ENCODE data around the gene GALNT14. TPM values are rescaled to one million over a fixed set of nuclear protein-coding genes. Genes with fewer than 3 reads are reported as not detected.

GALNT14 gene
- total RNA-seq, 1 experiment from 2014 or later: 2.7 TPM

DNA sequence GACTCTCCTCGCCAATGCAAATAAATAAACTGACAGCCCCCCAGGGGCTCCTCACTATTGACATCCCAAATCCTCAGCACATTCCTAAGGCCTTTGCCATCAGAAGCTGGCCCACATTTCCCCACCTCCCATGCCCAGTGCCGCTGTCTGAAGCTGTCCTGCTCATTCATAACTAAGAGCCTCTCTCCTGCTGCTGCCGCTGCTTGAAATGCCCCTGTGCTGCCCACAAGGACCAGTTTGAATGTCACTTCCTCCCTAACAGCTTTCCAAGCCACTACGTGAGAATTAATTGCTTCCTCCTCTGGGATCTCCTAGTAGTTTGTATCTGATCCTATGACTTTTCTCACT lies 179.3 kb downstream of the GALNT14 start:
- Histone ChIP-seq H3K23ac (ENCODE audit: insufficient read length, low read depth, low read length) (no peak overlapping the region), H4K20me1 (ENCODE audit: control insufficient read depth, insufficient read depth, insufficient read length) (no peaks in the 10 kb centered on the region), H3K4me2 (ENCODE audit: insufficient read depth, insufficient read length, low read length) (no peak overlapping the region), H3T11ph (ENCODE audit: low read length) (no peak overlapping the region), H3K79me2 (ENCODE audit: insufficient read depth, low read length) (no peaks in the 10 kb centered on the region), H3K27ac (ENCODE audit: insufficient read length, low read depth, low read length) (no peak overlapping the region), H3K56ac (ENCODE audit: insufficient read length, low read depth, low read length) (no peak overlapping the region), H2BK12ac (ENCODE audit: insufficient read length, low read depth, low read length) (no peak overlapping the region), H2AK5ac (ENCODE audit: insufficient read length, low read length) (no peak overlapping the region), H3K18ac (ENCODE audit: insufficient read length, low read depth, low read length) (no peak overlapping the region), H3K9ac (ENCODE audit: extremely low read depth, insufficient read length, low read length) (no peak overlapping the region), H2BK20ac (ENCODE audit: low read depth, low read length, poor library complexity, severe bottlenecking) (no peak overlapping the region), H3K23me2 (ENCODE audit: insufficient read length, low read depth, low read length, poor library complexity, severe bottlenecking) (no peaks in the 10 kb centered on the region), H3K4me1 (ENCODE audit: insufficient read depth, low read length) (no peaks in the 10 kb centered on the region; the same call in 1 of the 2 replicates), H3K4ac (ENCODE audit: low read depth, low read length) (no peak overlapping the region), H2AFZ (ENCODE audit: low read length) (no peak overlapping the region), H3K9me3 (ENCODE audit: control insufficient read depth, low read depth, low read length) (no peaks in the 10 kb centered on the region), H2BK120ac (ENCODE audit: low read depth, low read length, poor library complexity, severe bottlenecking) (no peak overlapping the region), H4K91ac (ENCODE audit: insufficient read length, low read depth, low read length) (no peak overlapping the region), H3K14ac (ENCODE audit: insufficient read depth, low read length) (0 out of 2 replicates have a peak overlapping the region, but pooled peaks have one; percentile 49), H3K27me3 (ENCODE audit: insufficient read depth, low read length) (no peaks in the 10 kb centered on the region), H3K79me1 (ENCODE audit: insufficient read depth, low read depth, low read length, poor library complexity, severe bottlenecking) (no peaks in the 10 kb centered on the region), H2BK5ac (ENCODE audit: insufficient read length, low read length) (no peak overlapping the region), H2BK15ac (ENCODE audit: low read depth, low read length) (no peak overlapping the region), H4K8ac (replicated peaks; ENCODE audit: insufficient read length, low read depth, low read length) (no peak overlapping the region), H4K5ac (ENCODE audit: insufficient read length, low read depth, low read length) (no peak overlapping the region)
- Mint-ChIP-seq H3K4me1 (peaks cover 10 to 17% of the 10 kb centered on the region in 2 experiments), H3K27me3 (ENCODE audit: low read depth) (no peaks in the 10 kb centered on the region; the same call in 1 of the 2 replicates), H3K36me3 (ENCODE audit: insufficient read depth in 1 of 3, low read depth in 3 of 3) (no peaks in the 10 kb centered on the region), H3K27ac (peak overlapping the region in 1 of 3 experiments; percentile 8; a peak in 1 of 7 replicates), H3K9me3 (no peaks in the 10 kb centered on the region), H3K4me3 (no peak overlapping the region)
- no peak for DNase-seq
- no CpG with 5 or more reads among the region's 4 CpGs for WGBS (ENCODE audit: extremely low coverage, insufficient read length, low lambda C conversion rate)
- TF ChIP-seq, protein P1, sequence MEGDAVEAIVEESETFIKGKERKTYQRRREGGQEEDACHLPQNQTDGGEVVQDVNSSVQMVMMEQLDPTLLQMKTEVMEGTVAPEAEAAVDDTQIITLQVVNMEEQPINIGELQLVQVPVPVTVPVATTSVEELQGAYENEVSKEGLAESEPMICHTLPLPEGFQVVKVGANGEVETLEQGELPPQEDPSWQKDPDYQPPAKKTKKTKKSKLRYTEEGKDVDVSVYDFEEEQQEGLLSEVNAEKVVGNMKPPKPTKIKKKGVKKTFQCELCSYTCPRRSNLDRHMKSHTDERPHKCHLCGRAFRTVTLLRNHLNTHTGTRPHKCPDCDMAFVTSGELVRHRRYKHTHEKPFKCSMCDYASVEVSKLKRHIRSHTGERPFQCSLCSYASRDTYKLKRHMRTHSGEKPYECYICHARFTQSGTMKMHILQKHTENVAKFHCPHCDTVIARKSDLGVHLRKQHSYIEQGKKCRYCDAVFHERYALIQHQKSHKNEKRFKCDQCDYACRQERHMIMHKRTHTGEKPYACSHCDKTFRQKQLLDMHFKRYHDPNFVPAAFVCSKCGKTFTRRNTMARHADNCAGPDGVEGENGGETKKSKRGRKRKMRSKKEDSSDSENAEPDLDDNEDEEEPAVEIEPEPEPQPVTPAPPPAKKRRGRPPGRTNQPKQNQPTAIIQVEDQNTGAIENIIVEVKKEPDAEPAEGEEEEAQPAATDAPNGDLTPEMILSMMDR (conservative IDR thresholded peaks at IDR 0.05): no peak

Data from H9 (cell line).